ENCODE data around the gene PPP6R2.

The PPP6R2 gene

GRCh38 chr22:50294319-50294656 is 48.8 kb upstream of the PPP6R2 start:
- H3K4me1 ChIP-seq (ENCODE audit: control insufficient read depth, insufficient read depth, low read length): no peaks in the 10 kb centered on the region
- CTCF ChIA-PET: interaction anchor here (0.6 to 2.6 kb wide), 8 partner anchors 9 to 402 kb away, joined by 3 to 14 read pairs (median 4); partner anchors contain the start of gene DENND6B
- H3K4me3 ChIP-seq (ENCODE audit: low read depth, low read length): no peak overlapping the region

GRCh38 chr22:50296658-50297490 is 46.3 kb upstream of the PPP6R2 start:
- TF ChIP-seq EGR2 (tag by site-specific recombination; IDR thresholded peaks at IDR 0.05; ENCODE audit: low read depth) (peak; percentile 87), GLIS2 (tag by site-specific recombination; IDR thresholded peaks at IDR 0.05) (peak; percentile 53), ZIC2 (tag by site-specific recombination; IDR thresholded peaks at IDR 0.05) (peak; percentile 93), SP7 (tag by site-specific recombination; IDR thresholded peaks at IDR 0.05) (0 out of 2 replicates have a peak, but pooled peaks have one; percentile 12), SP2 (tag by site-specific recombination; IDR thresholded peaks at IDR 0.05) (peak; percentile 21), GLIS1 (tag by site-specific recombination; IDR thresholded peaks at IDR 0.05) (peak; percentile 49), ZNF677 (tag by site-specific recombination; IDR thresholded peaks at IDR 0.05) (no peak), ZFHX2 (tag by site-specific recombination; conservative IDR thresholded peaks at IDR 0.05) (peak; percentile 89), ZBTB17 (tag by site-specific recombination; IDR thresholded peaks at IDR 0.05) (no peak), KLF1 (tag by site-specific recombination; IDR thresholded peaks at IDR 0.05) (peak; percentile 24; the same call in 1 of the 2 replicates), HIC1 (tag by site-specific recombination; IDR thresholded peaks at IDR 0.05) (0 out of 2 replicates have a peak, but pooled peaks have one; percentile 19), ZNF335 (tag by site-specific recombination; conservative IDR thresholded peaks at IDR 0.05) (no peak)

More at GRCh38 chr22:50294319-50294656, 48.8 kb upstream of the PPP6R2 start:
- Histone ChIP-seq H3K9me3 (ENCODE audit: control insufficient read depth, insufficient read depth, low read depth, low read length) (no peaks in the 10 kb centered on the region), H3K27ac (ENCODE audit: extremely low read depth, low read depth, low read length) (no peak overlapping the region), H3K36me3 (ENCODE audit: control insufficient read depth in 2 of 2, insufficient read depth in 1 of 2, low read length in 2 of 2) (peaks cover 0 to 51% of the 10 kb centered on the region in 2 experiments; a peak in 2 of 3 replicates)
- TF ChIP-seq SCRT1 (tag by site-specific recombination; IDR thresholded peaks at IDR 0.05; ENCODE audit: borderline replicate concordance) (no peak), EGR2 (tag by site-specific recombination; IDR thresholded peaks at IDR 0.05; ENCODE audit: low read depth) (no peak)
- POLR2A ChIA-PET: interaction anchor here (0.9 to 3.3 kb wide), 4 partner anchors 8 to 30 kb away, joined by 4 to 37 read pairs (median 6); partner anchors contain the start of gene PLXNB2

GRCh38 chr22:50297510-50298265 is 45.4 kb upstream of the PPP6R2 start:
- Histone ChIP-seq H3K4me1 (ENCODE audit: control insufficient read depth, insufficient read depth, low read length) (no peaks in the 10 kb centered on the region; the same call in 1 of the 2 replicates), H3K36me3 (ENCODE audit: control insufficient read depth in 2 of 2, insufficient read depth in 1 of 2, low read length in 2 of 2) (peaks cover 0 to 34% of the 10 kb centered on the region in 2 experiments; a peak in 2 of 3 replicates), H3K27ac (ENCODE audit: extremely low read depth, low read depth, low read length) (no peak overlapping the region), H3K9me3 (ENCODE audit: control insufficient read depth, insufficient read depth, low read depth, low read length) (no peaks in the 10 kb centered on the region), H3K4me3 (ENCODE audit: low read depth, low read length) (no peak overlapping the region)
- POLR2A ChIA-PET: interaction anchor here (2.0 kb wide), 1 partner anchor 9 kb away, joined by 10 read pairs; the partner anchor contains the start of gene PLXNB2
- no peak for TF ChIP-seq ZNF843 (tag by site-specific recombination; IDR thresholded peaks at IDR 0.05)
- TF ChIP-seq ZNF600 (tag by site-specific recombination; IDR thresholded peaks at IDR 0.05): peak; percentile 40; the same call in 1 of the 2 replicates
- TF ChIP-seq KLF1 (tag by site-specific recombination; IDR thresholded peaks at IDR 0.05): no peak
- no peak for TF ChIP-seq ZNF423 (tag by site-specific recombination; IDR thresholded peaks at IDR 0.05)
- no peak for TF ChIP-seq ZBTB49 (tag by site-specific recombination; IDR thresholded peaks at IDR 0.05; ENCODE audit: low read depth)
- TF ChIP-seq GLIS2 (tag by site-specific recombination; IDR thresholded peaks at IDR 0.05): 0 out of 2 replicates have a peak, but pooled peaks have one; percentile 34
- no peak for TF ChIP-seq ZFP69B (tag by site-specific recombination; IDR thresholded peaks at IDR 0.05)
- TF ChIP-seq ZNF184 (tag by site-specific recombination; IDR thresholded peaks at IDR 0.05): no peak
- TF ChIP-seq ZNF654 (tag by site-specific recombination; IDR thresholded peaks at IDR 0.05; ENCODE audit: low read depth): no peak
- TF ChIP-seq ZNF660 (tag by site-specific recombination; IDR thresholded peaks at IDR 0.05): no peak
- CTCF ChIA-PET: interaction anchor here (0.7 to 1.6 kb wide), 4 partner anchors 9 to 43 kb away, joined by 3 to 11 read pairs (median 4); no protein-coding TSS in a partner anchor

More at GRCh38 chr22:50296658-50297490, 46.3 kb upstream of the PPP6R2 start:
- peak overlapping the region; percentile 39 for H3K27ac ChIP-seq (ENCODE audit: extremely low read depth, low read depth, low read length)
- H3K4me1 ChIP-seq (ENCODE audit: control insufficient read depth, insufficient read depth, low read length): no peaks in the 10 kb centered on the region
- CTCF ChIA-PET: interaction anchor here (0.6 to 1.6 kb wide), 7 partner anchors 8 to 202 kb away, joined by 3 to 11 read pairs (median 4); no protein-coding TSS in a partner anchor
- no peaks in the 10 kb centered on the region for H3K9me3 ChIP-seq (ENCODE audit: control insufficient read depth, insufficient read depth, low read depth, low read length)
- H3K36me3 ChIP-seq (ENCODE audit: control insufficient read depth in 2 of 2, insufficient read depth in 1 of 2, low read length in 2 of 2): peaks cover 0 to 37% of the 10 kb centered on the region in 2 experiments; a peak in 2 of 3 replicates
- POLR2A ChIA-PET: interaction anchor here (0.6 to 2.0 kb wide), 5 partner anchors 10 to 1342 kb away, joined by 3 to 10 read pairs (median 3); partner anchors contain the start of gene PLXNB2
- H3K4me3 ChIP-seq (ENCODE audit: low read depth, low read length): no peak overlapping the region
